Activated T-cell treated with anti-CD3 and anti-CD28 coated beads, Interleukin-2, amount 50 U/mL, for 24 hours (primary cell): Measurements from ENCODE around the gene SMIM10L1.
A peak's percentile ranks its signal among the peaks of the same experiment; 100 is the strongest.

Experiments used
- DNase-seq: peaks from one replicate; pipeline ENCODE4 v3.0.0-alpha.2; 2020
- H3K27ac Mint-ChIP-seq: 2 replicates; pipeline ENCODE4 v1.8.0; 2020; ENCODE audit warnings: mild to moderate bottlenecking, mixed read lengths
- H3K27me3 Mint-ChIP-seq: 2 replicates; pipeline ENCODE4 v1.8.0; 2020; ENCODE audit warnings: mixed read lengths
- H3K36me3 Mint-ChIP-seq: 2 replicates; pipeline ENCODE4 v1.8.0; 2020; ENCODE audit warnings: low read depth, mixed read lengths
- H3K4me1 Mint-ChIP-seq: 2 replicates; pipeline ENCODE4 v1.8.0; 2020; ENCODE audit warnings: low read depth, mixed read lengths
- H3K4me3 Mint-ChIP-seq: 2 replicates; pipeline ENCODE4 v1.8.0; 2020; ENCODE audit warnings: mild to moderate bottlenecking, moderate library complexity, mixed read lengths
- H3K9me3 Mint-ChIP-seq: 2 replicates; pipeline ENCODE4 v1.8.0; 2020; ENCODE audit warnings: mixed read lengths

The SMIM10L1 gene

DNA sequence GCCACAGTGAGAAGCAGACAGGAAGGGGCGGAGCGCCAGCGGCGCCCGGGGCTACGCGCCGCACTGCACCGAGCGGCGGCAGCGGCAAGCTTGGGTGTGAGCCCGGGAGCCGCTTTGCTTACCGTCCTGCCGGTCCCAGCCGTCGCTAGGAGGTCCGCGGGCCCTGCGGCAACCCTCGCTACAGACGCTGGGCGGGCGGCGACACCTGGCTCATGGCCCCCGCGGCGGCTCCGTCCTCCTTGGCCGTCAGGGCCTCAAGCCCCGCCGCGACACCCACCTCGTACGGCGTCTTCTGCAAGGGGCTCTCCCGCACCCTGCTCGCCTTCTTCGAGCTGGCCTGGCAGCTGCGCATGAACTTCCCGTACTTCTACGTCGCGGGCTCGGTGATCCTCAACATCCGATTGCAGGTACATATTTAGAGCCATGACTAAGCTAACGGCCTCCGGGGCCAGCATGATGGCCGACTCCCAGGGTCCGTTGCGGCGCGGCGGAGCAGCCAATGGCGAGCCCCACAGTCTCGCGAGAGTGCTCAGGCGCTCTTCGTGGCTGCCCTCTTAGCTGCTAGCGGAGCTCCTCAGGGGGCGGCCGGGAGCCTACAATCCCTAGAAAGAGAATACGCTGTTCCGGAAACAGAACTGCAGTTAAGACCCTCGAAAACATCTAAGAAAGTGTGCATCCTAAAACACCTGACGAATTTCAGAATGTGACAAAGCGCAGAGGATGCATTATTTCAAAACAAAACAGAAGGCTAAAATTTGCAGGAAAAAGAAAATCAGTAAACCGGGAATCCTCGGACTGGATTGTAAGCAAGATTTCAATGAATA is at the start of gene SMIM10L1:
Gene SMIM10L1, plus strand, starts transcription at position 50 of the 824 bp plus-strand sequence. Its CDS starts 163 bp downstream, at position 213.
- Mint-ChIP-seq H3K27me3 (no peaks in the 10 kb centered on the region), H3K4me3 (peak within 1 kb of the TSS; percentile 94), H3K36me3 (peaks cover 82% of the 10 kb centered on the region), H3K9me3 (no peaks in the 10 kb centered on the region), H3K4me1 (peaks cover 62% of the 10 kb centered on the region), H3K27ac (peak within 1 kb of the TSS; percentile 99)
- DNase-seq: peak; percentile 89

DNA sequence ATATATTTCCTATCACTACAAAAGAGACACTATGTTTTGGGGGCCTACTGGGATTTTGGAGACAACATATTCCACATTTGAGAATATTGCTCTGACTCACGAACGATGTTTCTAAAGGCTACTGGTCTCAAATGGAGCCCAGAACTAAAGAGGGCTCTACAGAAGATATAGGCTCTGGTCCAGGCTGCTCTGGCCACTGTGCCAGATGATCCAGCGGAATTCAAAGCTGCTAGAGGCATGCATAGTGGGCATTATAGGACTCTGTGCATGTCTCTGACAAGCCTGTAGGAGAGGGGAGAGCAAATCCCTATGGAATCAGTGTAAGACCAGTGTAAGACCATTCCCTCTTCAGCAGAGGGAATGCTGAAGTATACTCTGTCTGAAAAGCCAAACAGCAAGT is 40.6 kb upstream of the SMIM10L1 start:
- no peak for DNase-seq
- H3K4me3 Mint-ChIP-seq: no peak overlapping the region
- H3K4me1 Mint-ChIP-seq: peaks cover 27% of the 10 kb centered on the region
- no peaks in the 10 kb centered on the region for H3K27me3 Mint-ChIP-seq
- H3K27ac Mint-ChIP-seq: no peak overlapping the region
- peaks cover 5% of the 10 kb centered on the region for H3K9me3 Mint-ChIP-seq
- peaks cover 59% of the 10 kb centered on the region for H3K36me3 Mint-ChIP-seq

DNA sequence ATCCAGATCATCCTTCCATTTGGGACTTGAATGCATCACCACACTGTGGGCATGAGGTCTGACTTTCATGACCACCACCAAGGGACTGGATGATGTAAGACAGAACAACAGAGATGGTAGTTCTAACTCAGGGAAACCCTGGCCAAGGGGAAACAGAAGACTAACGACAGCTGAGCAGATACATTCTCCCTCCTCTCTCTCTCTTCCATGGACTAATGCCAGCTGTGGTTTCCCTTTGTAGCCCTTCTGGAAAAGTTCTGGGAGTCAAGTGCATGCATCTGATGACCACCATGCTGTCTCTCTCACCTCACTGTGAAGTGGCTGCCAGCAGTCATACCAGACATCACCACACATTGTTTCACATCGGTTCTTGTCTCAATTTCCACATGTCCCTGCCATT is 40.0 kb upstream of the SMIM10L1 start:
- H3K27ac Mint-ChIP-seq: no peak overlapping the region
- peaks cover 5% of the 10 kb centered on the region for H3K9me3 Mint-ChIP-seq
- H3K36me3 Mint-ChIP-seq: peaks cover 63% of the 10 kb centered on the region
- H3K4me3 Mint-ChIP-seq: no peak overlapping the region
- no peak for DNase-seq
- no peaks in the 10 kb centered on the region for H3K27me3 Mint-ChIP-seq
- H3K4me1 Mint-ChIP-seq: peaks cover 32% of the 10 kb centered on the region

DNA sequence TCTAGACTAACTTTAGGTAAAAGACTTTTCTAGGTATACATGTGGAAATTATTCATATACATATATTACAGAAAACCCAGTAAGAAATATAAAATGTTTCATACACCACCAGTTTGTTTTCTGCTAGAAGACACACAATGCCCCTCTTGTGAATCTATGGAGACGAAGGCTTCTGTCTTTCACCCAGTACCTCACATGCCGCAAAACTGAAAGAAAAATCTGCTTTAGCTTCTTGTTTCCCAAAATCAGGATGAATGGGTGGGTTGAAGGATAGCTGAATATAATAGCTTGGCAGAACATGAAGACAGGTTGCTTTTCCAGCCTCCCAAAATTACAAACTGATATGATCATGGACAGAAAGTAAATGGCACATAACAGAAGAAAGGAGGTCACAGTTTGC is 37.8 kb upstream of the SMIM10L1 start:
- peaks cover 45% of the 10 kb centered on the region for H3K4me1 Mint-ChIP-seq
- no peak overlapping the region for H3K4me3 Mint-ChIP-seq
- H3K9me3 Mint-ChIP-seq: no peaks in the 10 kb centered on the region
- peaks cover 55% of the 10 kb centered on the region for H3K36me3 Mint-ChIP-seq
- no peak overlapping the region for H3K27ac Mint-ChIP-seq
- no peak for DNase-seq
- no peaks in the 10 kb centered on the region for H3K27me3 Mint-ChIP-seq

DNA sequence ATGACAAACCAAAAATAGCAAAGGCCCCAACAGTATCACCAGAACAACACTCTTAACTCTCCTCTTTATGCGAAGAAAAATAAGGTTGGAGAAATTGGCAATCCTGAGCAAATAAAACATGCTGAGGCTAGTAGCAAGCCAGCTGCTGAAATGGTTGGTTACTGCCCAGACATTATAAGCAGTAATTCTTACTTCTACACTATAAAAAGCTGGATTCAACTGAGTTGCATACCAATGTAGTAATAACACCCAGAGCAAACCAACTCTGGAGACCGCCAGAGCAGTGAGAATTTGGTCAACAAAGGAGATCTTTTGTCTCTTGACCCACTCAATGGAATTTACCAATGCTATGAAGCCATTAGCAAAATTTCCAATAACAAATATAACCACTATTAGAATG is 37.2 kb upstream of the SMIM10L1 start:
- H3K36me3 Mint-ChIP-seq: peaks cover 49% of the 10 kb centered on the region
- no peak for DNase-seq
- H3K4me1 Mint-ChIP-seq: peaks cover 45% of the 10 kb centered on the region
- no peaks in the 10 kb centered on the region for H3K9me3 Mint-ChIP-seq
- no peak overlapping the region for H3K27ac Mint-ChIP-seq
- no peaks in the 10 kb centered on the region for H3K27me3 Mint-ChIP-seq
- no peak overlapping the region for H3K4me3 Mint-ChIP-seq

DNA sequence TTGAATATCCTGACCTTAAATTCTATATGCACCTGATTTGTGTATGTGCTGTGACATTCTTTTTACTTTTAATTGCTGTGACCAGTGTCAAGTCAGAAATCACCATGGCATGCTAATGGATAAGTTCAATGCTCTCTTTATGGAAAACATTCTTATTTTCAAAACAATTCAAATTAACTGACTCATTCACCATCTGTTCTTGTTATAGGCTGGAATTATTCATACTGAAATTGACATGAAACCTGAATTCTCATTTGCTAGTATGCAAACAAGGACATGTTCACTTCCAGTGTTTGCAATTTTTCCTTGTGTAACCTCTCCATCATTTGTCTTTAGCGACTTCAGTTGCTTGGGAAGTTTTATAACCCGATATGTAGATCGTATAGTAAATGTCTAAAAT is 36.7 kb upstream of the SMIM10L1 start, which contains the start of gene TAS2R30:
Gene TAS2R30, minus strand, starts transcription at position 340 of the 400 bp plus-strand sequence. CDS start 400 bp downstream, outside the sequence.
- H3K27ac Mint-ChIP-seq: peak within 1 kb of the TSS; percentile 31
- DNase-seq: no peak
- H3K36me3 Mint-ChIP-seq: peaks cover 48% of the 10 kb centered on the region
- H3K4me3 Mint-ChIP-seq: no peak within 1 kb of the TSS
- peaks cover 2% of the 10 kb centered on the region for H3K9me3 Mint-ChIP-seq
- peaks cover 47% of the 10 kb centered on the region for H3K4me1 Mint-ChIP-seq
- H3K27me3 Mint-ChIP-seq: no peaks in the 10 kb centered on the region

DNA sequence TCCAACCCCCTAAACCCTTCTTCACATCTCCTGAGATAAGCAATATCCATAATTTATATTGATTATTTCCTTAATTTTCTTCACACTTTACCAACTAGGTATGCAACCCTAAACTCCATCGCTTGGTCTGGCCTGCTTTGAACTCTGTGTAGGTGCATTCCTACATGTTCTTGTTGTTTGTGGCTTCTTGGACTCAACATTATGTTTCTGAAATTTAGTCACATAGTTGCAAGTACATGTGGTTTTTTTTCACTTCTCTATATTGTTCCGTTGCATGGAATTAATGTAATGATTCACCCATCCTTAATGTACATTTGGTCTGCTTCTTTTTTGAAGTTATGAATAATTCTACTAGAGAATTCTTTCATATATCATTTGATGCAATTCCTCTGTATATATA is 34.9 kb upstream of the SMIM10L1 start:
- peaks cover 5% of the 10 kb centered on the region for H3K9me3 Mint-ChIP-seq
- peaks cover 45% of the 10 kb centered on the region for H3K36me3 Mint-ChIP-seq
- peaks cover 55% of the 10 kb centered on the region for H3K4me1 Mint-ChIP-seq
- H3K27me3 Mint-ChIP-seq: no peaks in the 10 kb centered on the region
- no peak overlapping the region for H3K4me3 Mint-ChIP-seq
- no peak overlapping the region for H3K27ac Mint-ChIP-seq
- no peak for DNase-seq

DNA sequence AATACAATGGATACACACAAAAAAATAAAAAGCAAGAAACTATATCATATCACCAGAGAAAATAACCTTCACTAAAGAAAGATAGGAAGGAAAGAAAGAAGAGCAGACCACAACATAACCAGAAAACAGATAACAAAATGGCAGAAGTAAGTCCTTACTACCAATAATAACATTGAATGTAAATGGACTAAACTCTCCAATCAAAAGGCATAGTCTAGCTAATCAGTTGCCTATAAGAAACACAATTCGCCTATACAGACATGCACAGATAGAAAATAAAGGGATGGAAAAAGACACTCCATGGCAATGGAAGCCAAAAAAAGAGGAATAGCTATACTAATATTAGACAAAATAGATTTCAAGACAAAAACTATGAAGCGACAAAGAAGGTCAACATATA is 27.6 kb upstream of the SMIM10L1 start:
- no peaks in the 10 kb centered on the region for H3K27me3 Mint-ChIP-seq
- peaks cover 59% of the 10 kb centered on the region for H3K36me3 Mint-ChIP-seq
- no peak overlapping the region for H3K27ac Mint-ChIP-seq
- H3K4me1 Mint-ChIP-seq: peaks cover 31% of the 10 kb centered on the region
- no peak overlapping the region for H3K4me3 Mint-ChIP-seq
- no peak for DNase-seq
- peaks cover 21% of the 10 kb centered on the region for H3K9me3 Mint-ChIP-seq

DNA sequence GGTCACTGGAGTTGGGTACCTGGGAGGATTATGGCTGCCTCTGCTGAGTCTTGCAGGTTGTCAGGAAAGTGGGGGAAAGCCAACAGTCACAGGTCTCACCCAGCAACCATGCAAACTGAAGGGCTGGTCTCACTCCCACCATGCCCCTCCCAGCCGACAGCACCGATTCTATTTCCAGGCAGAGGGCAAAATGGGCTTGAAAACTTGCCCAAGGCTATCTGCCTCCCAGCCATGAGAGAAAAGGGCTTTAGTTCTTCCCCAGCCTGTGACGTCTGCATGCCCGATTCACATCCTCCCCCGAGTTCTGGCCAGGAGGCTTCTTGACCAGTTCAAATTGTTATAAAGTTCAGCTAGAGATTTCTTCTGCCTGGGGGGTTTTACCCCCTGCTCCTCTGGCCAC is 26.7 kb upstream of the SMIM10L1 start:
- H3K9me3 Mint-ChIP-seq: peaks cover 19% of the 10 kb centered on the region
- peaks cover 29% of the 10 kb centered on the region for H3K4me1 Mint-ChIP-seq
- no peak for DNase-seq
- H3K27me3 Mint-ChIP-seq: no peaks in the 10 kb centered on the region
- no peak overlapping the region for H3K4me3 Mint-ChIP-seq
- no peak overlapping the region for H3K27ac Mint-ChIP-seq
- peaks cover 59% of the 10 kb centered on the region for H3K36me3 Mint-ChIP-seq

DNA sequence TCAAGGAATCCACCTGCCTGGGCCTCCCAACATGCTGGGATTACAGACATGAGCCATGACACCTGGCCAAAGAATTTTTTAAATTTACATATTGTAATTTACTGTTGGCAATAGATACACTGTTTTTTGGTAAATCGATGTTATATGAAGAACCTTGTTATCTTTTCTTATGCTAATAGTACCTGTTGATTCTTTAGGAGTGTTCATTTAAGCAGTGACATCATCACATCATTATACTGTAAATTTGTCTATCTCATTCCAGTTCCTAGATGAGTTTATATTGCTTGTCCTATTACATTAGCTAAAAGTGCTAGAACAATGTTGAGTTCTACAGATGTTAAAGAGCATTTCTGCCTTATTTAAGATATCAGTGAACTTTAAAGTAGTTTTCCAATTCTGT is 23.6 kb upstream of the SMIM10L1 start:
- DNase-seq: no peak
- H3K4me1 Mint-ChIP-seq: peaks cover 19% of the 10 kb centered on the region
- H3K4me3 Mint-ChIP-seq: no peak overlapping the region
- peaks cover 49% of the 10 kb centered on the region for H3K36me3 Mint-ChIP-seq
- H3K27ac Mint-ChIP-seq: no peak overlapping the region
- H3K9me3 Mint-ChIP-seq: peaks cover 20% of the 10 kb centered on the region
- no peaks in the 10 kb centered on the region for H3K27me3 Mint-ChIP-seq

DNA sequence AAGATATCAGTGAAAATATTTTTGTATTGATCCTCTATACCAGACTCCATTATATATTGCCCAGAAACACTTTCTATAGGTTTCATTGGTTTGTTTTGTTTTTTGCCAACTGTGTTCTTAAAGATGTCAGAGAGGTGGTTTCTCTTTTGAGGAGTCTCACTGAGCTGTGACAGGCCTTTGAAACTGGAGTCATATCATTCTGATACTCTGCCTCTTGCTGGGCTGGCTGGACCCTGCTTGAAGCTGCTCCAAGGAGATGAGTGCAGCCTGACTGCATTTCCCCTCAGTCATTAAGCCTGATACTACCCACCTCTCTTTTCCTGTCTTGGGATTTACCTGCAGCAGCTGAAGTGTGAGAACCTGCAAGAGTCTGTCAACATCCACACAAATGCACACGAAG is 20.2 kb upstream of the SMIM10L1 start:
- peaks cover 18% of the 10 kb centered on the region for H3K4me1 Mint-ChIP-seq
- peaks cover 12% of the 10 kb centered on the region for H3K9me3 Mint-ChIP-seq
- peaks cover 47% of the 10 kb centered on the region for H3K36me3 Mint-ChIP-seq
- no peak for DNase-seq
- H3K27me3 Mint-ChIP-seq: no peaks in the 10 kb centered on the region
- H3K4me3 Mint-ChIP-seq: no peak overlapping the region
- H3K27ac Mint-ChIP-seq: no peak overlapping the region

DNA sequence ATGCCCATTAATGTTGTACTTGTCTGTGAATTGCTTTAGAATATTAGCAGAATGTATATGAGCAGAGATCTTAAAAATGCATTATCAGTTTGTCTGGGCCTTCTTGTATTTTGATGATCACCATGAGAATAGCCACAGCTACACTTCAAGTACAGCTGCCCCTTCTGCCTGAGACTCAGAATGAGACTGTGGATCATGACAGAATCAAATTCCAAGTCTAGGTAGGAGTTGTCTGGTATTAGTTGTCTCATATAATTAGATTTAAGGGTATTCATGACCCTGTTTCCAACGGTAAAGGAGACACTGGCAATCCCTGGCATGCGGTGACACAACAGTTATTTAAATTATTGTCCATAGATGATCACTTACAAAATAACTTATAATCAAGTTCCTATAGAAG is 18.3 kb upstream of the SMIM10L1 start:
- H3K36me3 Mint-ChIP-seq: peaks cover 57% of the 10 kb centered on the region
- DNase-seq: no peak
- H3K9me3 Mint-ChIP-seq: peaks cover 15% of the 10 kb centered on the region
- peaks cover 16% of the 10 kb centered on the region for H3K4me1 Mint-ChIP-seq
- H3K27ac Mint-ChIP-seq: no peak overlapping the region
- no peak overlapping the region for H3K4me3 Mint-ChIP-seq
- no peaks in the 10 kb centered on the region for H3K27me3 Mint-ChIP-seq

DNA sequence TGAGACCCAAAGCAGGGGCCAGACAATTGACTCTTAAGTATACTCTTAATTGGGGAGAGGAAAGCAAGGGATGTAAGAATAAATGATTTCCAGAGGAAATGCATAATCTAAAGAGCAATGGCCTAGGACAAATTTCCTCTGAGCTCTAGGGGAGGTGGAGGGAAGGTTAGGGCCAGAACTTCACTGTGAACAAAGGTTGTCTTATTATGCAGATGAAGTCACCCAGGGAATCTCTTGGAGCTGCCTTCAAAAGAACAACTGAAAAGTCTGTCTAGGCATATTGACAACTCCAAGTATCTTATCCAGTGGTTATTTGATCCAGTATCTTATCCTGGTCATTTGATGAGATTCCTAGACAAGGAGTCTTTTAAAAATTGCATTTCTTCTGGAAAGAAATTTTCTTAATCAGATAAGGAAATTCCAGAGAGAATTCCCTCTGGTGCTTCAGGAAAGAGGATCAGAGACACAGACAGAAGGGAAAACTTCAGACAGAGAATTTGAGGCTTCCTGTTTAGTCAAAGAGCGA is 16.5 kb upstream of the SMIM10L1 start:
- Mint-ChIP-seq H3K9me3 (peaks cover 15% of the 10 kb centered on the region), H3K4me1 (peaks cover 24% of the 10 kb centered on the region), H3K4me3 (no peak overlapping the region), H3K36me3 (peaks cover 66% of the 10 kb centered on the region), H3K27me3 (no peaks in the 10 kb centered on the region), H3K27ac (no peak overlapping the region)
- no peak for DNase-seq

DNA sequence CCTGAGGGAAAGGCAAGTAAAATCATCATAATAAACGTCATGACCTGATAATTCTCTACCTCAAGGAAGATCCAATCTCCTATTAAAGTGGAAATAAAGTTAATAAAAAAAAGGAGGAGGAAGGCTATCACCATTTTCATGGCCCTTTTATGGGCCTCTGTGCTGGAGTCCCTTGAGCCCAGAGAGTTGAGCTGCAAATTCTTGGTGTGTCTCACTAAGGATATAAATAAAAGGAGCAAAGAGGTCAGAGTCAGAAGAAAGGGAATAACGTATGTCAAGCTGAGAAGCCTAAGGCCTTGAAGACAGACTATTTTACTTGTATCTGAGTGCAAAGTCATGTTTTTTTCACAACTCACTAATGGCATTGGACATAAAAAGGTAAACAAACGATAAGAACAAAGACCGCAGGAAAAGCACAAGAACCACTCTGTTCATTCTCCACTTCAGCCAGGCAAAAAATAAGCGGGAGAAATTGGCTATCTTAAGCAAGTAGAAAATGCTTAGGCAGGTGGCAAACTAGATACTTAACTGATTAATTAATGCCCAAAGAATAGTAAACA is 12.0 kb upstream of the SMIM10L1 start:
- Mint-ChIP-seq H3K27ac (no peak overlapping the region), H3K4me3 (no peak overlapping the region), H3K4me1 (peaks cover 43% of the 10 kb centered on the region), H3K36me3 (peaks cover 81% of the 10 kb centered on the region), H3K9me3 (peaks cover 11% of the 10 kb centered on the region), H3K27me3 (no peaks in the 10 kb centered on the region)
- no peak for DNase-seq

DNA sequence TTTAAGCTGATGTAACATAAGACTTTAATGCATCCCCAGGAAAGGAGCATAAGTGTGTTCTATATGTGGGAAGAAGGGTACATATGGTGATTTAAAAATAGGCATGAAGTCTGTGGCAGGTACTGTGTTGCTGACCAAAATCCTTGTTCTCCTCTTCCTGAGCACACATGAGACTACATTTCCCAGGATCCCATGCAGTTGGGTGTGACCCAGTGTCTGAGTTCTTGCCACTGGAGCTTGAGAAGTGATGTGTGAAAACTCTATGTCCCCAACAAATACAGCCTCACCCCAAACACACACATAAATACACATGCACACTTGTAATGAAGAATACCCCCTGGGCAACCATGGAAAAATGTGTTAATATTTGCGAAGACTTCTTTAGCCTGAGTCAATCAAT is 8.5 kb upstream of the SMIM10L1 start:
- no peak overlapping the region for H3K4me3 Mint-ChIP-seq
- no peak for DNase-seq
- no peaks in the 10 kb centered on the region for H3K27me3 Mint-ChIP-seq
- H3K4me1 Mint-ChIP-seq: peaks cover 65% of the 10 kb centered on the region
- H3K9me3 Mint-ChIP-seq: no peaks in the 10 kb centered on the region
- H3K27ac Mint-ChIP-seq: no peak overlapping the region
- H3K36me3 Mint-ChIP-seq: peaks cover 87% of the 10 kb centered on the region
